Stimulated activated CD4-positive, alpha-beta T cell treated with anti-CD3 and anti-CD28 coated beads, Interleukin-4, amount 100 ng/mL, for 4 hours (primary cell): Measurements from ENCODE around the gene TEX2.
"Not testable (repeated sequence)": the region's sequence is repeated elsewhere in the genome, so short reads cannot be mapped to it uniquely, and the experiment has no call there.

Experiments used
- DNase-seq, 2 experiments: peaks; one replicate each; pipeline ENCODE4 v3.0.0-alpha.2; 2020

The TEX2 gene

DNA sequence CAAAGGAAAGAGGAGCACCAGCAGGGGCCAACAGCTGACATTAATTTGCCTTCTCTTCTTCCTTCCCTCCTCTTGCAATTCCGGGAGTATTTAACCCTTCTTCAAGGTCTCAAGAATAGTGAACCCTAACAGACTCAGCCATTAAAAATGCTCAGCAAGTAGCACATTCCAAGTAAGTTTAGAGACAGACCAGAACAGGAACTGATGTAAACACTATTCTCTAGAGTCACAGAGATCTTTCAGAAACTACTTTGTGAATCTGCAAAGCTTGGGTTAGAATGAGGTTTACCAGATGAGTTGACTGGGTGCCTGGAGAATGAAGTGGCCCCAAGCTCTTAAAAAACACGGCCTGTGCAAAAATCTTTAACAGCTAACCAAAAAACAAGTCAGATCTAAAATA, 50.9 kb downstream of the TEX2 start:
- DNase-seq, result no peak

DNA sequence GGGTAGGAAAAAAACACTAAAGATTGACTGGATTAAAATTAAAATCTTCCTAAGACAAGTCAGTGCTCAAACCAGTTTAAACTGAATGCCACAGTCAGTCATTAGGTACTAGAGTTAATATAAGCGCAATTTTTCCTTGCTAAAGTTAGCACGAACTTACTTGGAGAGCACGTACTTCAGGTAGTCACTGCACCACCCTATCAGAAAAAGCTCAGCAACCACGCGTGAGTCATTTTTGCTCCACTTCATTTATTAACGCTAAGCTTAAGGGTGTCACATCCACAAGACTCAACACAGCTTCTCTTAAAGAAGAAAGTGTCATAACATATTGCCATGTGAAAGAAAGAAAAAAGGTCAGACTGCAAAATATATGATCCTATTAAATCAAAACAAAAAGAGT, 53.1 kb downstream of the TEX2 start:
- DNase-seq, result no peak

DNA sequence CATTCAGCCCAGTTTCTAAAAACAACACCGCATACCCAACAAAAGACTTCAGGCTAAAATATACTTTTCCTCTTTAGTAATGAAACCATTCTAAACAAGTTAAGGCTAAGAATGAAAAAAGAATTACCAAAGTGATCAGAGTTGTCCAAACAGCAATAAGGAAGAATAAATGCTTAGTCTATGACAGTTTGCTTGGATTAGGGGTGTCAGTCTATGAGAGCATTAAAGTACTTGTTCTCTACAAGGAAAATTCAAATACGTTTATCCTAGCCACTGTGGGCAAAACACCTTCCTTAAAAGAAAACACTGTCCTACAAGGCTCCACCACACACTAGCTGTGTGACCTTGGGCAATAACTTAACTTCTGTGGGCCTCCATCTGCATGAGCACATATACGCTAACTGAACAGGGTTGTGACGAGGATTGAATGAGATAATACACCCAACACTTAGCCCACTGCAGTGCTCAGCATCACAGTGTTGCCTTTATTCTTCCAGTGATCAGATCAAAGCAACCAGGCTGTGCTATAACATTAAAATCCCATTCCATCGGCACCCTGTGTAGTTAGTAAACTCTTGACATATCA, 53.6 kb downstream of the TEX2 start:
- no peak for DNase-seq

DNA sequence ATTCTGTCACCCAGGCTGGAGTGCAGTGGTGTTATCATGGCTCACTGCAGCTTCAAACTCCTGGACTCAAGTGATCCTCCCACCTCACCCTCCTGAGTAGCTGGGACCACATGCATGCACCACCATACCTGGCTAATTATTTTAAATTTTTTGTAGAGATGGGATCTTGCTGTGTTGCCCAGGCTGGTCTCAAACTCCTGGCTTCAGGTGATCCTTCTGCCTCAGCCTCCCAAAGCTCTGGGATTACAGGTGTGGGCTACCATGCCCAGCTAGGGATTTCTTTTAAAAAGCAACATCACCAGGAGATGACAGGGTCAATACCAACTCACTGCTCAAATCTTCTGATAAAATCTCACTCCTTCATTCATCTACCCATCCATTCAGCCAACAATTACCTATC, 54.4 kb downstream of the TEX2 start:
- not testable (repeated sequence) for DNase-seq

DNA sequence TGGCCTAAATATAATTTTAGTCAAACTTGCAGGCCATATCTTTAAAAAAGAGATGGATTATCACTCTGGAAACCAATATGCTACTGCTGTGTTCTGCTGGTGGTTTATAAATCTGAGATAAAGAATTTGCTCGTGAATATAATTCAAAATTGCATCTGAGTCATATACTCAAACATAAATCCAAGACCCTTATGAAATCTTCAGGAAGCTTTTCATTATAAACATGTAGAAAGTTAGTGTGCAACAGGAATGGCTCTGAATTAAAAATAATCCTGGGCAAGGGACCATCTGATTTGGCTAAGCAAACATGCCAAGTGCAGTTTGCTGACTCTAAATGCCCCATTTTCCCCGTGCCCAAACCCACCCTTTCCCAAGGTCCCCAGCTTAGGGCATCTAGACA, 57.3 kb downstream of the TEX2 start:
- DNase-seq, result no peak

DNA sequence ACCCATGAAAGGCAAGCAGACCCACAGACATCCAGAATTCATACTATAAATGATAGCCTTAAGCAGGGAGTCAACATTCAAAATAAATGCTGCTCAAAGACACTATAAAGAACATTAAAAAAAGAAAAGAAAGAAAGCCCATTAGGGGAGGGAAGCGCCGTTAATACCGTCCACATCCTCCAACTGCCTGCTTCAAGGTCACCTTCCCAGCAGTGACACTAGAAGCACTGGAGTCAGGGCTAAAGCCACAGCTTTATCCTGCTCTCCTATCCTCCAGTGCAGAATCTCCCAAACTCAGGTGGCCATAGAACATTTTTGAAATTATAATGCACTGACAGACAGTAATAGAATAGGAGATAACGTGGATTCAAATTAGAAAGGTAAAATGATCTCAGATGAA, 59.4 kb downstream of the TEX2 start:
- DNase-seq, result no peak

DNA sequence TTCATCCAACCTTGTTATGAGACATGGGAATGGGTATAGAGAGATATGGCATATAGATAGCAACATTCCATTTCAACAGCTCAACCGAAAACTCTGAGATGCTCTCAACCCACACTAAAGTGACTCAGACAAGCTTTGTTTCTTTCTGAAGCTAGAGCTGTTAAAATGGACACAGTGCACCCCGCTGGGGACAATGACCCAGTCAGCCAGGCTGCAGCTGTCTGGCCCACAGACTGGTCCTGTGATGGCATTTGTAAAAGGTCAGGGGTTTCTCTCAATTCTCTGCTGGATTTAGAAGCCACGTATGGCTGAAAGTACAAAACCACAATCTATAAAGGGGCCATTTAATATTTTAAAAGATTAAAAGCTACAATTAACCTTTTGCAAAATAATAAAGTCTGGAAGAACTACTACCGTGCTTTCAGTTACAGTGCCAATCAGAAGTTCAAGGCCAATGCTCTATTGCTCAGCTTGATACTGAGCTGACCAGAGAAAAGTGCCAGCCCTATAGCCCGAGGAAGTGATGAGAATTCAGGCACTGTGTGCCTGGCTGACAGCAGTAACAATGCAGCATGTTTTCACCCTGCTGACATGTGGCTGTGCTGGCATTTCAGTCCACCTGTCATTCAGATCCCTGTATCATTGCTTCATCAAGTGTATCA, 60.2 kb downstream of the TEX2 start:
- no peak for DNase-seq

DNA sequence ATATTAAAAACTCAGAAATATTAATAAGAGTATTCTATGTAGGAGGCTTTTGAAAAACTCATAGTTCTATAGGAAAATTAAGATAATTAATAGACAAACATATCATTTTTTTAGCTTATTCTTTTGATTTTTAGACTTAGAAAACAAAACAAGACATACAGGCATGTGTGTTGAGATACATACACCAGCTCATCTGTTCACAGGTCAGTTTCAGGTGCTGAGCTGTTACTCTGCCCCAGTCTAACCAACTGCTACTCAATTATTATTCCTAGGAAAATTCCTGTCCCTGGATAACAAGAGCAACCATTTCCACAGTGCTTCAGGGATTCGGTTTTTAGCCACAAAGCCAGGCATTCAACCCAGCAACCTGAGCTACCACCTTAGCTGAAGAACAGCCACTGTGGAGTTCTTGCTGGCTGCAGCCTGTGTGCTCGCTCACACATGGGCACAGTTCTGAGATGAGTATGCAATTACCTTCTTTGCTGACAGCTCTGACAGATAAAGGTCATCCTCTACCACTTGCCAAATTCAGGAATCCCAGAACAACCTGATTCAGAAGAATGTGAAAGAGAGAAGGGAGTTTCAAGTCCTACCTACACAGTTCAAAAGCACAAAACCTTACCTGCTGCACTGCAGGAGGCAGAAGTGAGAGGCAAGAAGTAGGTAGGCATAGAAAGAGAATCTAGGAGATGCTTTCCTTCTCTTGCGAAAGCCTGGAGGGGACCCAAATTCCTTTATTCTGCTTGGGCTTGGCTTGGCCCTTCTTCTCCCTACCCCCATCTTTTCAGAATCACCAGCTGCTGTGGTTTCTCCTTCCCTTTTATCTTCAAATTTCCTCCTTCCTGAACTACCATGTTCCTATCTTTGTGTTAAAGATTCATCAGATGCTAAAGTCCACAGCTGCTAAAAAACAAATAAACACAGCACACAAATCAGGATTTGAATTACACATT, 62.7 kb downstream of the TEX2 start:
- no peak for DNase-seq

DNA sequence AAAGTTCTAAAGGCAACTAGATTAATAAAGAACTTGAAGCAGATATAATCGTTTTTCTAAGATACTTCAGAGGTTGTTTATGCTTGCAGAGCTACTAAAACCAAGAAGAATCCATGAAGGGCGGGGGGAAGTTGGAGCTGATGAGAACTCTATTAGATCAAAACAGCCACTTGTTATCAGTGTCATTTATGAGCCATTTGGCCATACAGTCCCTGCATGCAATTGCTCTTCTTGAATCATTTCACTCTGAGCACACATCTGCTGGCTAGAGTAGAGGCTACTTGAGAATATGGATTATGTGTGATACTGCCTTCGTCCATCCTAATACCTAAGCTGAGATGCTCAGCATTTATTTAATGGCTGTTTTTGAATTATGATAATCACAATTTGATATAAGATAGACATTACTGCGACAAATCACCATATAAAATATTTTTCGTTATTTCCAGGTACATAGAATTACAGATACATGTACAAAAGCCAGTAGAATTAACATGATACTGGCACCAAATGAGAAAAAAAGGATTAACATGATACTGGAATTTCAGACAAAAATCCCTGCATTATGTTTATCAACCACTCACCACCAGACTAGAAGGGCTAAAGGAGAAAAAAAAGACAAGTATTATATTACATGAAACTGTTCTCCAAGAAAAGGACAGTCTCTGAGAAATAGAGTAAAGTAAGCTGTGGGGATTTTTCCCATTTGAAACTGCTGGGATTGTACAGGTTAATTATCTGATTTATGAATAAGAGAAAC, 64.5 kb downstream of the TEX2 start:
- no peak for DNase-seq

DNA sequence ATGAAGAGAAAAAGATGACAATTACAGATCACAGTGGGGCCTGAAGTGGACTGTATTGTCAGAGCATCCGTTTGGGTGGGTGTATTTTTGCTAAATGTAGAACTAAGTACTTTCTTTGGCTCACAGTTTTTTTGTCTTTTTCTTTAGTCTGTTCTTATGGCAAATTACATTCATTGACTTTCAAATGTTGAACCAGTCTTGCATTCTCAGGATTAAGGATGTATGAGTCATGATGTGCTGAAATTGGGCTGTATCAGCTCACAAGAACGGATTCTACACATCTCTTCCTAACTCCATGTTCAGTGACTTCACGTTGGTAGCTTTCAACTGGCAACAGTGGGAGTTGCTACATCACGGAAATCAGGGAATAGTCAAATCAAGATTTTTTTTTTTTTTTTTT, 66.5 kb downstream of the TEX2 start:
- no peak for DNase-seq

DNA sequence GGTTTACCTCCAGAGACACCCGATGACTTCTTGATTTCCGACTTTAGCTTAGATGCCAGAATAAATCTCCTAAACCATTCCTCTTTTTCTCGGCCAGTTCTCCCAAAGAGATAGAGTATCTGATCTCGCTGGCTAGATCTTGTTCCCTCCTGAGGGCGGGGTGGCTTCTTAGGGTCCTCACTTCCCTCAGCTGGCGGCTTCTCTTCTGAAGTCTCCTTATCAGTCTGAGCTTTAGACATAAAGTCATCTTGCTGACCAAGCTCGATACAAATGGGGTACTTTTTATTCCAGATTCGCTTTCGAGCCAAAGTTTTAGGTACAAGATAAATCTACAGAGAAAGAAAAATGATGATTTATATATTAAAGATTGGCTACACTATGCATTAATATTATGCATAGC, 69.5 kb downstream of the TEX2 start:
- no peak for DNase-seq

DNA sequence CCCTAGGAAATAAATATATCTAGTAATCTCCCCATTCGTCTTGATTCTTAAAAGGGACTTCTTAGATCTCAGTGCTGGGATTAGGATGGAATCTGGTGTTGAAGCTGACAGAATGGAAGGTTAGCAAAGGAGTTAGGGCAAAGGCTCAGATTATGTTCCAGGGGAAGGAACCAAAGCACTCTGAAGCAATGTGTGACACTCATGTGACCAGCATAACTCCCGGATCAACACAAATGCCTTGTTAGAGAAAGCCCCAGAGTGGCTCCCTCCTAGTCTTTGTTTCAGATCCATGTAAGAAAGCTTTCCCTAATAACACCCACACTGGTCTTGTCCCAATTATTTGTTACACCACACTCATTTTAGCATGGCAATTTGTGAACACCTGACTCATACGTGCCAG, 70.5 kb downstream of the TEX2 start:
- DNase-seq, result no peak

DNA sequence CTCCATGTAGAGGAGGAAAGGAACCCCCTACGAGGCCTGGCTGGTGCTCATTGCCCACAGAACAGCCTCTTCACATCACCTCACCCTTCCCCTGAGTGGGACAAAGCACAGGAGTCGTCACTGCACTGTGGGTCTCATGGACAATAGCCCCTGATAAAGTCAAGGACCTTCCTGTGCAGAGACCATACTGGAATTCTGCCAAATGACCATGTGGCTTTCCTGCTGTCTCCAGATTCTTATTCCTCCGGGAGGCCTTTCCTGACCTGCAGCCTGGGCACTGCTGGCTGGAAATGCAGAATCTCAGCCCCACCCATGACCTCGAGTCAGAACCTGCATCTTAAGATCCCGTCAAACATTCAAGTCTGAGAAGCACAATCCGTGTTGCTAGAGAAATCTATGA, 72.6 kb downstream of the TEX2 start:
- DNase-seq, result no peak

DNA sequence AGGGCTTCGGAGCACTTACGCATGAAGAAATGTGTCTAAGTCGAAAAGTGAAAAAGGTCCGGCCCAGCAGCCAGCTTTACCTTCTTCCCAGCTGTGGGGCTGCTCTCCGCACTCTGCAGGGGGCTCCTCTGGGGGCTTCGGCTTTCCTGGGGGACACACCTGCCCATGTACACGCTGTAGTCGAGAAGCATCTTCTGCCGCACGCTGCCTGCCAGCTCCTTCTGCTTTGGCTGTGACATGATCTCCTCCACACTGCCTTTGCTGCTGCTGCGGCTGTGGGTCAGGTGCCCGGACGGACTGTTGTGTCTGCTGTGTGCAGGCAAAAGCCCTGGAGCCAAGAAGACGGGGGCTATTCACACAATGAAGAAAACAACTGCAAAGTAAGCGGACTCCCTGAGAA, 75.0 kb downstream of the TEX2 start:
- no peak for DNase-seq

DNA sequence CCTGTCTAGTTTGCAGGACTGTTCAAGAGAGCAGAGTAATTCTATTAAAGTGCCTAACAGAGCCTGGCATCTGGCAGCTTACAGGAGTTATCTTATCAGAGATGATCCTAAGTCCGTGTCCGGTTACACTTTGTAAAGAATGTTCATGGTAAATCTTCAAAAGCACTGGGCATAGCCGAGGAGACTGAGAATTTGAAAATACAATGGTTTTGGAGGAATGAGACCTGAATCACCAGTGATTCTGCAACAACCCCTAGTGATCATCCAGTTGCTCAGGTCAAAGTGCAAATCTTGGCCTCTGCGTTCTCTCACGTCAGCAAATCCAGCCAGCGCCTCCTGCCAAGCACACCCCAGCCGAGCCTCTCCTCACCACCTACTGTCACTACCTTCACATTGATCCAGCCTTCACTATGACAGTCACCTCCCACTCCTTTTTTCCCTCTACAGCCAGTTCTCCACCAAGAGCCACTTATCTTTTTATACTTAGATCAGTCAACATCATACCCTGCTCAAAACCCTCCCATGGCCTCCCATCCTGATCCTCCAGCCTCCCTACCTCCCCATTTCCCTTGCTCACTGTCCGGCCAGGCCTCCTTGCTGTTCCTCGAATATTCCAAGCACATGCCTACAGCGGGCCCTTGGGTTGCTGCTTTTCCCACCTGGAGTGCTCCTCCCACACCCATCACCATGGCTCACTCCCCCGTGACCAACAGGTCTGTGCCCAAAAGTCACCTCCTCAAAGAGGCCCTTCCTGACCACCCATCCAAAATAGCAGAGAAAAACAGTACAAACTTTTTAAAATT, 75.8 kb downstream of the TEX2 start:
- DNase-seq, result no peak

DNA sequence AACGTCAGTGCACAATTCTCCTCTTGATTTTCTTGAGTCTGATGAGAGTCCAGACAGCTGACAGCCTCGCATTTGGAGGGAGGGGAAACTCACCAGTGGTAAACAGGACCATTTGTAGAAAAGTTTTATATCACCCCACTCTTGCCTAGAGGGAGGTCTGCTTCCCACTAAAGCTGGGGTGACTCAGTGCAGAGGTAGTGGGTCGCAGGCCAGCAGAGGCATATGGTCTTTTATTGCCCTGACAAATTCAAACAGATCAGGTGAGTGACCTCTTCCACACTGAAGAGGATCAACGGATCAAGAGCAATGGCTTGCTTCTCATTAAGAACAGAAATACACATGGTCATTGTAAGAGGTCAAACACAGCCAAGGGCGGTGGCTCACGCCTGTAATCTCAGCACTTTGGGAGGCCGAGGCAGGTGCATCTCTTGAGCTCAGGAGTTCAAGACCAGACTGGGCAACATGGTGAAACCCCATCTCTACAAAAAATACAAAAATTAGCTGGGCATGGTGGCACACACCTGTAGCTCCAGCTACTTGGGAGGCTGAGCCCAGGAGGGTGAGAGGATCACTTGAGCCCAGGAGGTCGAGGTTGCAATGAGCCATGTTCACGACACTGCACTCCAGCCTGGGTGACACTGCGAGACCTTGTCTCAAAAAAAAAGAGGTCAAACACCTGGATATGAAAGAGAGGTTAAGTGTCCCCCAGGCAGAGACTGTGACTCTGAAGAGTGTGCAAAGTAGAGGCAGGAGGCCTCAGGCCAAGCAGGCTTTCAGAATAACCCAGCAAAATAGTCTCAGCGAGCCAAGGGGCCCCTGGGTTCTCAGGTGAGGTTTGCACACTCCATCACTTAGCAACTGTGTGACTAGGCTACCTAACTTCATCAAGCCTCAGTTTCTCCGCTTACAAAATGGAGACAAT, 76.6 kb downstream of the TEX2 start:
- no peak for DNase-seq

DNA sequence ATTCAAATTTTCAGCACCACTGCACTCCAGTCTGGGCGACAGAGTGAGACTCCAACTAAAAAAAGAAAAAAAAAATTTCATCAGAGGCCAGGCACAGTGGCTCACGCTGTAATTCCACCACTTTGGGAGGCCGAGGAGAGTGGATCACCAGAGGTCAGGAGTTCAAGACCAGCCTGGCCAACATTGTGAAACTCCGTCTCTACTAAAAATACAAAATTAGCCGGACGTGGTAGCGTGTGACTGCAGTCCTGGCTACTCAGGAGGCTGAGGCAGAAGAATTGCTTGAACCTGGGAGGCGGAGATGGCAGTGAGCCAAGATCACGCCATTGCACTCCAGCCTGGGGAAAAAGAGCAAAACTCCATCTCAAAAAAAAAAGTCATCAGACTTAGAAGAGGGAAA, 77.5 kb downstream of the TEX2 start:
- not testable (repeated sequence) for DNase-seq

DNA sequence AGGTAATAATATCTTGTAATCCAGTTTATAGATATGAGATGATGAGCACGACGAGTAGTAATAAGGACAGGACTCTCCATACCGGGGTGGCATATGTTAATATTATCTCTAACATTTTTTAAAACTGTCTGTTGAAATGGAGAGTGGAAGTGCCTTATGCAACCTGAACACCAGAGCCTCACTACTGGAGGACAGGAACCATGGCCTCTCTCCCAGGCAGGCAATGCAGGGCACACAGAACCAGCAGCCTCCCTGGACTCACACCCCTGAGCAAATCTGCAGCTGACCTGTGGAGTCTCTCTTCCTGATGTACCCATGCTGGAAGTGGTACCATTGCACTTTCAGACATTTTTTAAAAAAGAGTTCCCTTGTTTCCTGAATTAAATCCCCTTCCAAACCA, 78.0 kb downstream of the TEX2 start:
- DNase-seq, result no peak

DNA sequence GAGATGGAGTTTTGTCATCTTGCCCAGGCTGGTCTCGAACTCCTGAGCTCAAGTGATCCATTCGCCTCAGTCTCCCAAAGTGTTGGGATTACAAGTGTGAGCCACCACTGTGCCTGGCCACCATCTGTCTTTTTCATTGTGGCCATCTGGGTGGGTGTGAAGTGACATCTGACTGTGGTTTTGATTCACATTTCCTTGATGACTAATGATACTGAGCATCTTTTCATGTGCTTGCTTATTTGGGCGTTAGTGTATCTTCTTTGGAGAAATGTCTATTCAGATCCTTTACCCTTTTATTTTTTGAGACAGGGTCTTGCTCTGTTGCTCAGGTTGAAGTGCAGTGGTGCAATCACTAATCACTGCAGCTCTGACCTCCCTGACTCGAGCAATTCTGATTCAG, 79.2 kb downstream of the TEX2 start:
- DNase-seq, result no peak

DNA sequence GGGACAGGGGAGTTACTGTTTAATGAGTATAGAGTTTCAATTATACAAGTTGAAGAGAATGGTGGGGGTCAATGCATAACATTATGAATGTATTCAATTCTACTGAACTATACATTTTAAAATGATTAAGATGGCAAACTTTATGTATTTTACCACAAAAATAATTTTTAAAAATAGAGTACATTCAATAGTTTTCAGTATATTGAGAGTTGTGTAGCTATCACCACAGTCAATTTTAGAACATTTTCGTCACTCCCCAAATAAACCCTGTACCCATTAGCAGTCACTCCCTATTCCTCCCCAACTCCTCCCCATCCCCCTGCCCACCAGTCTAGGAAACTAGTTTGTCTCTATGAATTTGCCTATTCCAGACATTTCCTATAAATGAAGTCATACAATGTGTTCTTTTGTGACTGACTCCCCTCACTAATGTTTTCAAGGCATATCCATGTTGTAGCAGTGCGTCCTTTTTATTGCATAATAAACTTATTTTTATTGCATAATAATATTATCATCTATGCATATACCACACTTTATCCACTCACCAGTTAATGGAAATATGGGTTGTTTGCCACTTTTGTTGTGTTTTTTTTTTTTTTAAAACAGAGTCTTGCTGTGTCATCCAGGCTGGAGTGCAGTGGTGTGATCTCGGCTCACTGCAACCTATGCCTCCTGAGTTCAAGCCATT, 80.6 kb downstream of the TEX2 start:
- DNase-seq, result no peak
